Lower leg skin (tissue), 3 donors: ENCODE measurements around the gene KCNN4.

Experiments used
- POLR2A ChIP-seq, 2 donors: fragments of 450-650 bp; IDR thresholded peaks; one replicate each; pipeline ENCODE4 v1.6.1; 2016 to 2017; ENCODE audit warnings: antibody characterized with exemption in 2 of 2, mild to moderate bottlenecking in 1 of 2, moderate library complexity in 1 of 2
- TF ChIP-seq, protein P1 (sequence below), 3 donors: fragments of 450-650 bp; IDR thresholded peaks; one replicate each; pipeline ENCODE4 v1.5.1; 2016; ENCODE audit warnings: antibody characterized with exemption in 3 of 3, mild to moderate bottlenecking in 3 of 3, moderate library complexity in 2 of 3

DNA sequence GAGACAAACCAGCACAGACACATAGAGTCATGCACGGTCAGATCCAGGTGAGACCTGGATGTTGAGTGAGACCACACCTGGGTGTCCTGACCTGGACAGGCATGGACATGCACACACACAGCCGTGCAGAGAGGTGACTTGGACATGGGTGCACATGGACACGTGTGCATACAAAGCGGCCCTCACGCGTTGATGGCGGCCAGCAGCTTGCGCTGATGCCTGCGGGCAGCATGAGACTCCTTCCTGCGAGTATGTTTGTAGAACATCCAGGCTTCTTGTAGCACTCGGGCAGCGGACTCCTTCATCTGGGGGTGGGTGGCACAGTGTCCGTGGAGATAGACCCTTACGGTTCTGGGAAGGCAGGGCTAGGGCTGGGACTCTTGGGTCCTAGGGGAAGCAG, 11.5 kb downstream of the KCNN4 start:
- TF ChIP-seq, protein P1, sequence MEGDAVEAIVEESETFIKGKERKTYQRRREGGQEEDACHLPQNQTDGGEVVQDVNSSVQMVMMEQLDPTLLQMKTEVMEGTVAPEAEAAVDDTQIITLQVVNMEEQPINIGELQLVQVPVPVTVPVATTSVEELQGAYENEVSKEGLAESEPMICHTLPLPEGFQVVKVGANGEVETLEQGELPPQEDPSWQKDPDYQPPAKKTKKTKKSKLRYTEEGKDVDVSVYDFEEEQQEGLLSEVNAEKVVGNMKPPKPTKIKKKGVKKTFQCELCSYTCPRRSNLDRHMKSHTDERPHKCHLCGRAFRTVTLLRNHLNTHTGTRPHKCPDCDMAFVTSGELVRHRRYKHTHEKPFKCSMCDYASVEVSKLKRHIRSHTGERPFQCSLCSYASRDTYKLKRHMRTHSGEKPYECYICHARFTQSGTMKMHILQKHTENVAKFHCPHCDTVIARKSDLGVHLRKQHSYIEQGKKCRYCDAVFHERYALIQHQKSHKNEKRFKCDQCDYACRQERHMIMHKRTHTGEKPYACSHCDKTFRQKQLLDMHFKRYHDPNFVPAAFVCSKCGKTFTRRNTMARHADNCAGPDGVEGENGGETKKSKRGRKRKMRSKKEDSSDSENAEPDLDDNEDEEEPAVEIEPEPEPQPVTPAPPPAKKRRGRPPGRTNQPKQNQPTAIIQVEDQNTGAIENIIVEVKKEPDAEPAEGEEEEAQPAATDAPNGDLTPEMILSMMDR (IDR thresholded peaks at IDR 0.05) = no peak
- TF ChIP-seq POLR2A (IDR thresholded peaks at IDR 0.05) = no peak
